Ectodermal cell (in vitro differentiated cells): ENCODE measurements around the gene TCF3.

Experiments used
- H3K27ac ChIP-seq: 2 replicates; pipeline ENCODE4 v1.7.0; 2013; ENCODE audit warnings: mild to moderate bottlenecking, low read depth, low read length; ENCODE audit not compliant: insufficient read depth, poor library complexity, severe bottlenecking
- H3K27me3 ChIP-seq: 2 replicates; pipeline ENCODE4 v1.7.0; 2013; ENCODE audit warnings: mild to moderate bottlenecking, low read length; ENCODE audit not compliant: insufficient read depth, control insufficient read depth, poor library complexity, severe bottlenecking
- H3K36me3 ChIP-seq: one replicate; pipeline ENCODE4 v1.7.0; 2013; ENCODE audit warnings: low read length; ENCODE audit not compliant: control insufficient read depth, insufficient read depth
- H3K4me1 ChIP-seq: one replicate; pipeline ENCODE4 v1.7.0; 2013; ENCODE audit warnings: low read length; ENCODE audit not compliant: control insufficient read depth, insufficient read depth
- H3K4me3 ChIP-seq: 2 replicates; pipeline ENCODE4 v1.7.0; 2013; ENCODE audit warnings: low read depth, low read length, control low read depth; ENCODE audit not compliant: insufficient read depth
- H3K9me3 ChIP-seq: 2 replicates; pipeline ENCODE4 v1.7.0; 2013; ENCODE audit warnings: mild to moderate bottlenecking, low read length, moderate library complexity; ENCODE audit not compliant: control insufficient read depth
- WGBS, 2 experiments: methylation state at CpG; one replicate each; pipeline ENCODE4 v1.1.7; 2013; ENCODE audit warnings: missing lambda C conversion rate in 2 of 2; 5-methylcytosine and 5-hydroxymethylcytosine counted together

The TCF3 gene

DNA sequence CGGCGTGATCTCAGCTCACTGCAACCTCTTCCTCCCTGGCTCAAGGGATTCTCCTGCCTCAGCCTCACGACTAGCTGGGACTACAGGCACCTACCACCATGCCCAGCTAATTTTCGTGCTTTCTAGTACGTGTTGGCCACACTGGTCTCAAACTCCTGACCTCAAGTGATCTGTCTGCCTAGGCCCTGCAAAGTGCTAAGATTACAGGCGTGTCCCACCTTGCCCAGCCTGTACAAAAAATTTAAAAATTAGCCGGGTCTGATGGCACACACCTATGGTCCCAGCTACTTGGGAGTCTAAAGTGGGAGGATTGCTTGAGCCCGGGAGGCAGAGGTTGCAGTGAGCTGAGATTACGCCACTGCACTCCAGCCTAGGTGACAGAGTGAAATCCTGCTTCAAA, 79.6 kb downstream of the TCF3 start:
- no peaks in the 10 kb centered on the region for H3K4me1 ChIP-seq
- H3K27me3 ChIP-seq: peaks cover 22% of the 10 kb centered on the region
- H3K36me3 ChIP-seq: peaks cover 16% of the 10 kb centered on the region
- no peak overlapping the region for H3K27ac ChIP-seq
- H3K4me3 ChIP-seq: no peak overlapping the region
- WGBS, 2 experiments: 89 to 91% methylated on average over 9 of the region's 9 CpGs
- H3K9me3 ChIP-seq: no peaks in the 10 kb centered on the region

DNA sequence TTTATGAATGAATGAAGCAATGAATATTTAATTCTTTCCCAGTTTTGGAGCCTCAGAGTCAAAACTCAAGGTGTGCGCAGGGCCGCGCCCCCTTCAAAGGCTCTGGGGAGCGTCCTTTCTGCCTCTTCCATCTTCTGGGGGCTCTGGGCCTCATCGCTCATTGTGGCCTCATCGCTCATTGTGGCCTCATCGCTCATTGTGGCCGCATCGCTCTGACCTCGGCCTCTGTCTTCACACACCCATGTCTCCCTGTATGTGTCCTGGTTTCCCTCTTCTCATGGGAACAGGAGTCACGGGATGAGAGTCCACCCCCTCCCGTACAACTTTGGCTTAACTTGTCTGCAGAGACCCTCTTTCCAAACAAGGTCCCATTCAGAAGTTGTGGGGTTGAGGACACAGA, 81.1 kb downstream of the TCF3 start:
- H3K4me3 ChIP-seq: no peak overlapping the region
- no peaks in the 10 kb centered on the region for H3K9me3 ChIP-seq
- peaks cover 22% of the 10 kb centered on the region for H3K27me3 ChIP-seq
- no peak overlapping the region for H3K27ac ChIP-seq
- peaks cover 5% of the 10 kb centered on the region for H3K36me3 ChIP-seq
- no peaks in the 10 kb centered on the region for H3K4me1 ChIP-seq
- WGBS, 2 experiments: 93 to 95% methylated on average over 12 of the region's 12 CpGs

DNA sequence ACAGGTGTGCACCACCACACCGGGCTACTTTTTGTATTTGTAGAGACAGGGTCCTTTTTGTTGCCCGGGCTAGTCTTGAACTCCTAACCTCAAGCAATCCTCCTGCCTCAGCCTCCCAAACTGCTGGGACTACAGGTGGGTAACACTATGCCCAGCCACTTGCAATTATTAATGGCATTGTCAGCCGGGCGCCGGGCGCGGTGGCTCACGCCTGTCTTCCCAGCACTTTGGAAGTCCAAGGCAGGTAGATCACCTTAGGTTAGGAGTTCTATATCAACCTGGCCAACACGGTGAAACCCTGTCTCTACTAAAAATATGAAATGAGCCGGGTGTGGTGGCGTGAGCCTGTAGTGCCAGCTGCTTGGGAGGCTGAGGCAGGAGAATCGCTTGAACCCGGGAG, 81.6 kb downstream of the TCF3 start:
- peaks cover 3% of the 10 kb centered on the region for H3K4me1 ChIP-seq
- H3K4me3 ChIP-seq: no peak overlapping the region
- no peaks in the 10 kb centered on the region for H3K36me3 ChIP-seq
- no peaks in the 10 kb centered on the region for H3K9me3 ChIP-seq
- 90 to 95% methylated on average over 13 of the region's 13 CpGs for WGBS, 2 experiments
- peaks cover 22% of the 10 kb centered on the region for H3K27me3 ChIP-seq
- H3K27ac ChIP-seq: no peak overlapping the region

DNA sequence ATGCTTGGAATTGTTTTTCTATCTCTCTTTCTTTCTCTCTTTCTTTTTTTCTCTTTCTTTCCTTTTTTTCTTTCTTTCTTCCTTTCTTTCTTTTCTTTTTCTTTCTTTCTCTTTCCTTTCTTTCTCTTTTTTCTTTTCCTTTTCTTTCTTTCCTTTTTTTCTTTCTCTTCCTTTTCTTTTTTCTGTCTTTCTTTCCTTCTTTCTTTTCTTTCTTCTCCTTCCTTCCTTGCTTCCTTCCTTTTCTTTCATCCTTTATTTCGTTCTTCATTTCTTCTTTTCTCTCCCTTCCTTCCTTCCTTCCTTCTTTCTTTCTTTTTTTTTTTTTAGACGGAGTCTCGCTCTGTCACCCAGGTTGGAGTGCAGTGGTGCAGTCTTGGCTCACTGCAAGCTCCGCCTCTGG, 82.4 kb downstream of the TCF3 start:
- no peak overlapping the region for H3K4me3 ChIP-seq
- no peaks in the 10 kb centered on the region for H3K9me3 ChIP-seq
- no peaks in the 10 kb centered on the region for H3K36me3 ChIP-seq
- 76 to 79% methylated on average over 4 of the region's 4 CpGs for WGBS, 2 experiments
- H3K27me3 ChIP-seq: peaks cover 22% of the 10 kb centered on the region
- no peak overlapping the region for H3K27ac ChIP-seq
- peaks cover 8% of the 10 kb centered on the region for H3K4me1 ChIP-seq

DNA sequence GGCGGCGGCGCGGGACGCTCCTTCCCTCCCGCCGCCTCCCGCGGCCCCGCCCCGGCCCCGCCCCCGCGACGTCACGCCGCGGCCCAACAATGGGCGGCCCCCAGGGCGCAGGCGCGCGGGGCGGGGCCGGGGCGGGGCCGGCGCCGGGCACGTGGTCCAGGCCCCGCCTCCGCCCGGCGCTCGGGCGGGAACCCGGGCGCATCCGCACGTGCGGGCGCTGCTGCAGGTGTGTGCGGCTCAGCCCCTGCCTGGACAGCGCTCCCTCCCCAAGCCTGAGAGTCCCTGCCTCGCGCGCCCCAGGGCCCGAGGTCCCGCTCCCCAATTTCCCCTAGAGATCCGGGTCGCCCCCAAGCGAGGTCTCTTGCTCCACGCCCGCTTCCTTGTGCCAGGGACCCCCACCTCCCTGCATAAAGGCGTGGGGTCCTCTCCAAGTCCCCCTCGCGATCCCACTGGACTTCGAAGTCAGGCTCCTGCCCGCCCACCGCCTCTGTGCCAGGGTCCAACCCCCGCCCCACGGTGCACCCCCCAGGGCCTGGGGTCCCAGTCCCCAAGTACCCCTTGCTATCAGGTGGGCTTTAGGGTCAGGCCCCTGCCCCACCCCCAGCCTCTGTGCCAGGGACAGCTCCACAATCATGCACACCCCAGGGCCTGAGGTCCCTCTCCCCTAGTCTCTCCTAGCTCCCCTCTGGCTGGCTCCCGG, 83.9 kb downstream of the TCF3 start, which contains the start of gene MEX3D:
Gene MEX3D (minus strand): TSS at position 6 of the 700 bp plus-strand sequence. CDS start 267 bp downstream, outside the sequence.
- Histone ChIP-seq H3K27me3 (peaks cover 22% of the 10 kb centered on the region), H3K4me3 (peak within 1 kb of the TSS; percentile 95), H3K36me3 (no peaks in the 10 kb centered on the region), H3K9me3 (no peaks in the 10 kb centered on the region), H3K27ac (peak within 1 kb of the TSS; percentile 98), H3K4me1 (peaks cover 8% of the 10 kb centered on the region)
- whole genome bisulfite sequencing, 2 experiments: 15% methylated on average over 63 of the region's 63 CpGs

DNA sequence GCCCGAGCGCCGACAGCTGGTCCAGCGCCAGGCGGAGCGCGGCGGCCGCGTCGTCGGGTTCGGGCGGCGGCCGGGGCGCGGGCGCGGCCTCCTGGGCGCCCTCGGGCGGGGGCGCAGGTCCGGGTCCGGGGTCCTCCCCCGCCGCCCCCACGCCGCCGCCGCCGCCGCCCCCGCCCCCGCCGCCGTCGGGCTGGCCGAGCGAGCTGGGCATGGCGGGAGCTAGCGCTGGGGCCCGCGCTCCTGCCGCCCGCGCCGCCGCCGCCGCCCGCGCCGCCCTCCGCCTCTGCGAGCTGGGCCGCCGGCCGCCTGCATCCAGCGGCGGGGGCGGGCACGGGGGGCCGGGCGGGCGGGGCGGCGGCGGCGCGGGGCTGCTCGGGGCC, 84.6 kb downstream of the TCF3 start:
- no peak overlapping the region for H3K27ac ChIP-seq

DNA sequence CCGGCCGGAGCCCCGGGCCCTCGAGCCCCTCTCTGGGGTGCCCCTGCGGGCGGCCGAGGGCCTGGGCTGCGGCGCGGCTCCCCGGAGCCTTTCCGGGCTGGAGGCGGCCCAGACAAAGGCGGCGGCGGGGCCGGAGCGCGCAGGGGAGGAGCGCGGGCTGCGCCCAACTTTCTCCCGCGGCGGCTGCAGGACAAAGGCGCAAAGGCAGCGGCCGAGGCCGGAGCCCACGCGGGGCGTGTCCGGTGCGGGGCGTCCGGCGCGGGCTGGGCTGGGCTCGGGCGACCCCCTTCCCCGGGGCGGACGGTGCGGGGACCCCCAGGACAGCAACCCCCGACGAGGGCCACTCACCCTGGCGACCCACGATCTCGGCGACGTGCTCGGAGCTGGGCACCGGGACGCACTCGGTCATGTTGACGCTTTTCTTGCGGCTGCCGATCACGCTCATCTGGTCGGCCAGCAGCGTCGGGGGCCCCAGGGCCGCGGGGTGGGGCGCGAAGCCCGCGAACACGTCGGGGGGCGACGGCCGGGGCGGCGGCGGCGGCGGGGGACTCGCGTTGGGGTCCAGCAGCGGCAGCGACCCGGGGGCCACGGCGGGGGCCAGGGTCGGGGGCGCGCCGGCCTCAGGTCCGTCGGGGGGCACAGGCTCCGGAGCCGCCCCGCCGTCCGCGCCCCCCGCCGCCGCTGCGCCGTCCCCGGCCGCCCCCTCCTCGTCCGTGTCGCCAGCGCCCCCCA, 85.1 kb downstream of the TCF3 start:
- H3K4me3 ChIP-seq: peak overlapping the region; percentile 95
- H3K27ac ChIP-seq: peak overlapping the region; percentile 98
- H3K36me3 ChIP-seq: no peaks in the 10 kb centered on the region
- H3K27me3 ChIP-seq: peaks cover 22% of the 10 kb centered on the region
- peaks cover 8% of the 10 kb centered on the region for H3K4me1 ChIP-seq
- 0% methylated on average over 108 of the region's 108 CpGs for WGBS, 2 experiments
- no peaks in the 10 kb centered on the region for H3K9me3 ChIP-seq

More for the DNA sequence above, 84.6 kb downstream of the TCF3 start:
- no peaks in the 10 kb centered on the region for H3K36me3 ChIP-seq
- 0% methylated on average over 73 of the region's 73 CpGs for WGBS, 2 experiments
- H3K4me3 ChIP-seq: peak overlapping the region; percentile 95
- no peaks in the 10 kb centered on the region for H3K9me3 ChIP-seq
- peaks cover 8% of the 10 kb centered on the region for H3K4me1 ChIP-seq
- H3K27me3 ChIP-seq: peaks cover 22% of the 10 kb centered on the region

DNA sequence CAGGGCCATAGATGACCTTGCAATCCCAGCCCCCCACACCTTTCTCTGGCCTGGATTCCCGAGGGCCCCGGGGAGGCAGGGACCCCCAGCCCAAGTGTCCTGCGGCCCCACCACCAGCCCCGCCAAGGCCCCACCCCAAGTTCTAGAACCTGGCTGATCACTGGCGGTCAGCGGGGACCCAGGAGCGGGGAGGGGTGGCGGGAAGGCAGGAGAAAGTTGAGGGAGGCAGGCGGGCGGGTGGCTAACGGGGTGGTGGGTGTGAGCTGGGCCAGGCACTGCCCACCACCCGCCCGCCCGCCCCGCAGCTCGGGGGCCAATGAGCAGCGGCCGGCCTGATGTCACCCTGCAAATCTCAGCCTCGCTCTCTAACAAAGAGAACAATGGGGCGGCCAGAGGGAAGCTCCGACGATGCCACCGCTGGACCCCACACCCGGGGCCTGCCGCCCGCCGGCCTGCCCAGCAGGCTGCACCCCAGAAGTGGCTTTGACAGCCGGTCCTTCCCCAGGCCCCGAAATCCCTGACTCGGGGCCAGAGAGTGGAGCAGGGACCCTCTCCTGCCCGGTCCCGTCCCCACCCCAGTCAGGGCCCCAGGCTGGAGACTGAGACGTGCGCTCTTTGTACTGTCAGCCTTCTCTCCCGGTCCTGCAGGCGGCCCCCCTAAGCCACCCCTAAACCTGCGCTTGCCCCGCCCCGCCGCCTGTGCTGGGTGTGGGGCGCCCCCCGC, 85.9 kb downstream of the TCF3 start:
- Histone ChIP-seq H3K27ac (peak overlapping the region; percentile 98), H3K27me3 (peaks cover 22% of the 10 kb centered on the region), H3K36me3 (no peaks in the 10 kb centered on the region), H3K4me1 (peaks cover 8% of the 10 kb centered on the region), H3K9me3 (no peaks in the 10 kb centered on the region), H3K4me3 (peak overlapping the region; percentile 95)
- WGBS, 2 experiments: 1% methylated on average over 42 of the region's 42 CpGs

DNA sequence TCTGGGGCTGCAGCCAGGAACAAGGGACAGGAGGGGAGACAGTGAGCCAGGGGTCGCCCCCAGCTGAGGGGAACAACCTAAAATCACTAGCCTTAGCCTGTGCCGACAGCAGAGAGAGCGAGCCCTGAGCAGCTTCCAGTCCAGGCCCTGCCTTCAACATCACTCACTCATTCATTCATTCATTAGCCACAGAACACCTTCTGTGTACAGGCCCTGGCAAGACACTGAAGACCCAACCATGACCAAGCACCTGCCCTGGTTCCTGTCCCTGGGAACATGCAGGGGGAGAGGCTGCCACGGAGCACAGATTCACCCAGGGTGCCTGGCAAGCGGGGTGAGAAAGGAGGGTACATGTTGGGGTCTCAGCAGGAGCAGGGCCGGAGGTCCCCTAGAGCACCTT, 89.2 kb downstream of the TCF3 start:
- 93 to 95% methylated on average over 6 of the region's 6 CpGs for WGBS, 2 experiments
- H3K36me3 ChIP-seq: no peaks in the 10 kb centered on the region

DNA sequence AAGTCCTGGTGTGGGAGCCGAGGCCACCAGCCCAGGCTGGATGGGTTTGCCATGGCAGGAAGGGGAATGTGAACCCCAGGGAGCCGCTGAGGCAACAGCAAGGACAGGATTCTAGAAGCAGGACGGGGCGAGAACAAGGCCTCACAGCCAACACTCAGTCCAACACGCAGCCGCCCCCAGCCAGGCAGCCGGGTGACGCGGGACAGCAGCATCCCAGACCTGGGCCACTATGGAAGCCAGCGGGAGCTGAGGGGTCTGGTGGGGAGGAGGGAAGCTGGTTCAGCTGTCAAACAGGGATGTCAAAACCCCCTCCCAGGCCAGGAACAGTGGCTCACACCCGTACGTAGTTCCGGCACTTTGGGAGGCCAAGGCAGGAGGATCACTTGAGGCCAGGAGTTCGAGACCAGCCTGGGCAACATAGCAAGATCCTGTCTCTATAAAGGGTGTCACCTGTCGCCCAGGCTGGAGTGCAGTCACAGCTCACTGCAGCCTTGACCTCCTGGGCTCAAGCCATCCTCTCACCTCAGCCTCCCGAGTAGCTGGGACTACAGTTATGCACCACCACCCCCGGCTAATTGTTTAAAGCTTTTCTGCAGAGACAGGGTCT, 91.1 kb downstream of the TCF3 start:
- Histone ChIP-seq H3K9me3 (no peaks in the 10 kb centered on the region), H3K27me3 (no peaks in the 10 kb centered on the region), H3K4me3 (no peak overlapping the region), H3K36me3 (peaks cover 7% of the 10 kb centered on the region), H3K4me1 (peaks cover 18% of the 10 kb centered on the region), H3K27ac (no peak overlapping the region)
- 92 to 95% methylated on average over 17 of the region's 17 CpGs for WGBS, 2 experiments

More for the DNA sequence above, 89.2 kb downstream of the TCF3 start:
- Histone ChIP-seq H3K27ac (no peak overlapping the region), H3K4me3 (no peak overlapping the region), H3K9me3 (no peaks in the 10 kb centered on the region), H3K27me3 (no peaks in the 10 kb centered on the region), H3K4me1 (peaks cover 18% of the 10 kb centered on the region)
